HEK293 (cell line): ENCODE data around the gene FLT4.

Experiments
- CTCF ChIA-PET: fragments of 350-600 bp; formaldehyde crosslinking; extraction: SDS; loops from one replicate; lab custom pipeline; 2021; ENCODE audit warnings: antibody characterized with exemption; lab: Yijun Ruan, JAX
- POLR2A ChIA-PET: fragments of 300-600 bp; formaldehyde crosslinking; extraction: SDS; loops from one replicate; lab custom pipeline; 2020; ENCODE audit warnings: antibody characterized with exemption, inconsistent platforms; lab: Yijun Ruan, JAX
- H3K27ac ChIP-seq: fragments of 200-500 bp; sonication (Bioruptor generic); 2 replicates; pipeline ENCODE4 v1.5.1; 2014; ENCODE audit warnings: low read depth, low read length, control low read depth, inconsistent platforms; ENCODE audit errors: extremely low read depth
- H3K36me3 ChIP-seq, 2 experiments: fragments of 200-500 bp in 1 of 2; sonication (Bioruptor generic) in 1 of 2; 1 replicate in 1 of 2; 2 replicates in 1 of 2; pipeline ENCODE4 v1.5.1; 2014 to 2017; ENCODE audit warnings: inconsistent platforms in 2 of 2, low read length in 2 of 2; ENCODE audit not compliant: control insufficient read depth in 2 of 2, insufficient read depth in 1 of 2
- H3K4me1 ChIP-seq: fragments of 200-500 bp; sonication (Bioruptor generic); 2 replicates; pipeline ENCODE4 v1.5.1; 2014; ENCODE audit warnings: mild to moderate bottlenecking, low read length, inconsistent platforms; ENCODE audit not compliant: control insufficient read depth, insufficient read depth
- H3K4me3 ChIP-seq: 2 replicates; pipeline ENCODE4 v1.5.1; 2011; ENCODE audit warnings: low read depth, mild to moderate bottlenecking, control low read depth, low read length, moderate library complexity
- H3K9me3 ChIP-seq: fragments of 200-500 bp; sonication (Bioruptor generic); 2 replicates; pipeline ENCODE4 v1.5.1; 2014; ENCODE audit warnings: low read depth, low read length, inconsistent platforms; ENCODE audit not compliant: control insufficient read depth, insufficient read depth
- FEZF1 ChIP-seq: fragments of 450-650 bp; formaldehyde crosslinking; IDR thresholded peaks from 2 replicates; pipeline ENCODE4 v1.5.1; 2016; ENCODE audit warnings: missing biosample characterization, missing genetic modification characterization
- GLI2 ChIP-seq: fragments of 450-650 bp; formaldehyde crosslinking; IDR thresholded peaks from 2 replicates; pipeline ENCODE4; 2017; ENCODE audit warnings: missing biosample characterization, missing genetic modification characterization, low read depth, borderline replicate concordance
- GLIS1 ChIP-seq: fragments of 450-650 bp; formaldehyde crosslinking; IDR thresholded peaks from 2 replicates; pipeline ENCODE4 v1.5.1; 2016; ENCODE audit warnings: missing biosample characterization, missing genetic modification characterization
- MYNN ChIP-seq: fragments of 450-650 bp; formaldehyde crosslinking; IDR thresholded peaks from 2 replicates; pipeline ENCODE4 v1.5.1; 2016; ENCODE audit warnings: missing biosample characterization, missing genetic modification characterization, borderline replicate concordance
- REPIN1 ChIP-seq: fragments of 450-650 bp; formaldehyde crosslinking; IDR thresholded peaks from 2 replicates; pipeline ENCODE4 v1.5.1; 2017; ENCODE audit warnings: missing biosample characterization, missing genetic modification characterization, low read depth
- SP2 ChIP-seq: fragments of 450-650 bp; formaldehyde crosslinking; IDR thresholded peaks from 2 replicates; pipeline ENCODE4 v1.5.1; 2016; ENCODE audit warnings: missing biosample characterization, missing genetic modification characterization
- SP7 ChIP-seq: fragments of 450-650 bp; formaldehyde crosslinking; IDR thresholded peaks from 2 replicates; pipeline ENCODE4 v1.5.1; 2016; ENCODE audit warnings: missing biosample characterization, missing genetic modification characterization
- TCF7L2 ChIP-seq: IDR thresholded peaks from 2 replicates; pipeline ENCODE4 v1.6.1; 2011; ENCODE audit warnings: low read depth, mild to moderate bottlenecking, inconsistent platforms, low read length, moderate library complexity, borderline replicate concordance
- YY2 ChIP-seq: fragments of 450-650 bp; formaldehyde crosslinking; IDR thresholded peaks from 2 replicates; pipeline ENCODE4 v1.5.1; 2016; ENCODE audit warnings: missing biosample characterization, missing genetic modification characterization
- ZBTB10 ChIP-seq: fragments of 450-650 bp; formaldehyde crosslinking; IDR thresholded peaks from 2 replicates; pipeline ENCODE4 v1.5.1; 2016; ENCODE audit warnings: missing biosample characterization, missing genetic modification characterization
- ZNF132 ChIP-seq: fragments of 450-650 bp; formaldehyde crosslinking; IDR thresholded peaks from 2 replicates; pipeline ENCODE4 v1.5.1; 2017; ENCODE audit warnings: missing biosample characterization, missing genetic modification characterization, borderline replicate concordance
- ZNF19 ChIP-seq: fragments of 450-650 bp; formaldehyde crosslinking; IDR thresholded peaks from 2 replicates; pipeline ENCODE4; 2016; ENCODE audit warnings: missing biosample characterization, missing genetic modification characterization, low read depth
- ZNF280C ChIP-seq: fragments of 450-650 bp; formaldehyde crosslinking; IDR thresholded peaks from 2 replicates; pipeline ENCODE4 v1.5.1; 2016; ENCODE audit warnings: missing biosample characterization, missing genetic modification characterization
- ZNF302 ChIP-seq: fragments of 450-650 bp; formaldehyde crosslinking; IDR thresholded peaks from 2 replicates; pipeline ENCODE4 v1.5.1; 2016; ENCODE audit warnings: missing biosample characterization, missing genetic modification characterization, low read depth
- ZNF426 ChIP-seq: fragments of 450-650 bp; formaldehyde crosslinking; IDR thresholded peaks from 2 replicates; pipeline ENCODE4 v1.5.1; 2017; ENCODE audit warnings: missing biosample characterization, missing genetic modification characterization, mild to moderate bottlenecking, inconsistent platforms, moderate library complexity
- ZNF530 ChIP-seq: fragments of 450-650 bp; formaldehyde crosslinking; IDR thresholded peaks from 2 replicates; pipeline ENCODE4 v1.5.1; 2016; ENCODE audit warnings: low read depth, missing biosample characterization, missing genetic modification characterization
- ZNF610 ChIP-seq: fragments of 450-650 bp; formaldehyde crosslinking; IDR thresholded peaks from 2 replicates; pipeline ENCODE4 v1.5.1; 2016; ENCODE audit warnings: missing biosample characterization, missing genetic modification characterization, borderline replicate concordance
- ZNF623 ChIP-seq: fragments of 450-650 bp; formaldehyde crosslinking; IDR thresholded peaks from 2 replicates; pipeline ENCODE4 v1.5.1; 2016; ENCODE audit warnings: missing biosample characterization, missing genetic modification characterization
- ZNF654 ChIP-seq: fragments of 450-650 bp; formaldehyde crosslinking; IDR thresholded peaks from 2 replicates; pipeline ENCODE4 v1.5.1; 2016; ENCODE audit warnings: low read depth, missing biosample characterization, missing genetic modification characterization
- ZNF837 ChIP-seq: fragments of 450-650 bp; formaldehyde crosslinking; IDR thresholded peaks from 2 replicates; pipeline ENCODE4 v1.5.1; 2016; ENCODE audit warnings: missing biosample characterization, missing genetic modification characterization
- ZSCAN4 ChIP-seq: fragments of 450-650 bp; formaldehyde crosslinking; IDR thresholded peaks from 2 replicates; pipeline ENCODE4 v1.5.1; 2017; ENCODE audit warnings: missing biosample characterization, missing genetic modification characterization
- TF ChIP-seq, protein P1 (sequence below): fragments of 450-650 bp; formaldehyde crosslinking; conservative IDR thresholded peaks from 2 replicates; pipeline ENCODE4 v1.5.1; 2016; ENCODE audit warnings: low read depth, missing biosample characterization, missing genetic modification characterization
- TF ChIP-seq, protein P2 (sequence below): fragments of 450-650 bp; formaldehyde crosslinking; IDR thresholded peaks from 2 replicates; pipeline ENCODE4 v1.5.1; 2016; ENCODE audit warnings: missing biosample characterization, missing genetic modification characterization

FLT4 gene

GRCh38 chr5:180690562-180690961 lies 41.2 kb upstream of the FLT4 start:
- Histone ChIP-seq H3K4me1 (no peaks in the 10 kb centered on the region), H3K27ac (no peak overlapping the region), H3K4me3 (no peak overlapping the region), H3K36me3 (no peaks in the 10 kb centered on the region), H3K9me3 (no peaks in the 10 kb centered on the region)
- ChIA-PET CTCF (interaction anchor here (0.6 to 1.5 kb wide), 2 partner anchors 28 to 360 kb away, joined by 3 read pairs; no protein-coding TSS in a partner anchor), POLR2A (no interaction called here)
- TF ChIP-seq ZNF302 (tag by site-specific recombination): no peak
- TF ChIP-seq ZNF132 (tag by site-specific recombination): no peak
- no peak for TF ChIP-seq FEZF1 (tag by site-specific recombination)
- TF ChIP-seq SP7 (tag by site-specific recombination): no peak
- TF ChIP-seq MYNN (tag by site-specific recombination): no peak
- no peak for TF ChIP-seq ZNF530 (tag by site-specific recombination)
- TF ChIP-seq ZNF280C (tag by site-specific recombination): no peak
- no peak for TF ChIP-seq GLIS1 (tag by site-specific recombination)
- TF ChIP-seq ZNF654 (tag by site-specific recombination): no peak
- no peak for TF ChIP-seq YY2
- TF ChIP-seq GLI2 (tag by site-specific recombination): no peak
- TF ChIP-seq ZNF610 (tag by site-specific recombination): no peak
- TF ChIP-seq, protein P1, sequence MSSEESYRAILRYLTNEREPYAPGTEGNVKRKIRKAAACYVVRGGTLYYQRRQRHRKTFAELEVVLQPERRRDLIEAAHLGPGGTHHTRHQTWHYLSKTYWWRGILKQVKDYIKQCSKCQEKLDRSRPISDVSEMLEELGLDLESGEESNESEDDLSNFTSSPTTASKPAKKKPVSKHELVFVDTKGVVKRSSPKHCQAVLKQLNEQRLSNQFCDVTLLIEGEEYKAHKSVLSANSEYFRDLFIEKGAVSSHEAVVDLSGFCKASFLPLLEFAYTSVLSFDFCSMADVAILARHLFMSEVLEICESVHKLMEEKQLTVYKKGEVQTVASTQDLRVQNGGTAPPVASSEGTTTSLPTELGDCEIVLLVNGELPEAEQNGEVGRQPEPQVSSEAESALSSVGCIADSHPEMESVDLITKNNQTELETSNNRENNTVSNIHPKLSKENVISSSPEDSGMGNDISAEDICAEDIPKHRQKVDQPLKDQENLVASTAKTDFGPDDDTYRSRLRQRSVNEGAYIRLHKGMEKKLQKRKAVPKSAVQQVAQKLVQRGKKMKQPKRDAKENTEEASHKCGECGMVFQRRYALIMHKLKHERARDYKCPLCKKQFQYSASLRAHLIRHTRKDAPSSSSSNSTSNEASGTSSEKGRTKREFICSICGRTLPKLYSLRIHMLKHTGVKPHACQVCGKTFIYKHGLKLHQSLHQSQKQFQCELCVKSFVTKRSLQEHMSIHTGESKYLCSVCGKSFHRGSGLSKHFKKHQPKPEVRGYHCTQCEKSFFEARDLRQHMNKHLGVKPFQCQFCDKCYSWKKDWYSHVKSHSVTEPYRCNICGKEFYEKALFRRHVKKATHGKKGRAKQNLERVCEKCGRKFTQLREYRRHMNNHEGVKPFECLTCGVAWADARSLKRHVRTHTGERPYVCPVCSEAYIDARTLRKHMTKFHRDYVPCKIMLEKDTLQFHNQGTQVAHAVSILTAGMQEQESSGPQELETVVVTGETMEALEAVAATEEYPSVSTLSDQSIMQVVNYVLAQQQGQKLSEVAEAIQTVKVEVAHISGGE (tag by site-specific recombination): no peak

GRCh38 chr5:180689775-180690174 lies 40.4 kb upstream of the FLT4 start:
- Histone ChIP-seq H3K36me3 (no peaks in the 10 kb centered on the region), H3K27ac (no peak overlapping the region), H3K4me3 (no peak overlapping the region), H3K4me1 (no peaks in the 10 kb centered on the region), H3K9me3 (no peaks in the 10 kb centered on the region)
- ChIA-PET CTCF (interaction anchor here (1.5 kb wide), 1 partner anchor 29 kb away, joined by 3 read pairs; no protein-coding TSS in a partner anchor), POLR2A (no interaction called here)
- TF ChIP-seq ZNF426 (tag by site-specific recombination) (no peak), REPIN1 (tag by site-specific recombination) (no peak), SP2 (tag by site-specific recombination) (no peak), ZNF837 (tag by site-specific recombination) (no peak), ZNF19 (tag by site-specific recombination) (no peak), ZSCAN4 (tag by site-specific recombination) (no peak), ZBTB10 (tag by site-specific recombination) (no peak), ZNF623 (tag by site-specific recombination) (no peak), TCF7L2 (no peak)
- TF ChIP-seq, protein P2, sequence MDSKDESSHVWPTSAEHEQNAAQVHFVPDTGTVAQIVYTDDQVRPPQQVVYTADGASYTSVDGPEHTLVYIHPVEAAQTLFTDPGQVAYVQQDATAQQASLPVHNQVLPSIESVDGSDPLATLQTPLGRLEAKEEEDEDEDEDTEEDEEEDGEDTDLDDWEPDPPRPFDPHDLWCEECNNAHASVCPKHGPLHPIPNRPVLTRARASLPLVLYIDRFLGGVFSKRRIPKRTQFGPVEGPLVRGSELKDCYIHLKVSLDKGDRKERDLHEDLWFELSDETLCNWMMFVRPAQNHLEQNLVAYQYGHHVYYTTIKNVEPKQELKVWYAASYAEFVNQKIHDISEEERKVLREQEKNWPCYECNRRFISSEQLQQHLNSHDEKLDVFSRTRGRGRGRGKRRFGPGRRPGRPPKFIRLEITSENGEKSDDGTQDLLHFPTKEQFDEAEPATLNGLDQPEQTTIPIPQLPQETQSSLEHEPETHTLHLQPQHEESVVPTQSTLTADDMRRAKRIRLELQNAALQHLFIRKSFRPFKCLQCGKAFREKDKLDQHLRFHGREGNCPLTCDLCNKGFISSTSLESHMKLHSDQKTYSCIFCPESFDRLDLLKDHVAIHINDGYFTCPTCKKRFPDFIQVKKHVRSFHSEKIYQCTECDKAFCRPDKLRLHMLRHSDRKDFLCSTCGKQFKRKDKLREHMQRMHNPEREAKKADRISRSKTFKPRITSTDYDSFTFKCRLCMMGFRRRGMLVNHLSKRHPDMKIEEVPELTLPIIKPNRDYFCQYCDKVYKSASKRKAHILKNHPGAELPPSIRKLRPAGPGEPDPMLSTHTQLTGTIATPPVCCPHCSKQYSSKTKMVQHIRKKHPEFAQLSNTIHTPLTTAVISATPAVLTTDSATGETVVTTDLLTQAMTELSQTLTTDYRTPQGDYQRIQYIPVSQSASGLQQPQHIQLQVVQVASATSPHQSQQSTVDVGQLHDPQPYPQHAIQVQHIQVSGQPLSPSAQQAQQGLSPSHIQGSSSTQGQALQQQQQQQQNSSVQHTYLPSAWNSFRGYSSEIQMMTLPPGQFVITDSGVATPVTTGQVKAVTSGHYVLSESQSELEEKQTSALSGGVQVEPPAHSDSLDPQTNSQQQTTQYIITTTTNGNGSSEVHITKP (tag by site-specific recombination): no peak
